ENCODE results near the gene ERBB4. TPM values are rescaled to one million over a fixed set of nuclear protein-coding genes. Genes with fewer than 3 reads are reported as not detected.

The ERBB4 gene
- total RNA-seq, 2 experiments from 2014 or later = not detected

GRCh38 chr2:212528106-212528856 lies 10.3 kb downstream of the ERBB4 start:
- CTCF ChIA-PET (ENCODE audit: unreplicated experiment) = no interaction called here
- intact Hi-C loops (cut with micrococcal nuclease; ENCODE audit: unreplicated experiment) = no loop called here

GRCh38 chr2:212526059-212526458 lies 12.5 kb downstream of the ERBB4 start:
- Histone ChIP-seq H2AFZ (ENCODE audit: low read length) (no peak overlapping the region), H3K9me2 (ENCODE audit: insufficient read depth, low read length) (no peaks in the 10 kb centered on the region), H3K4me3 (ENCODE audit: low read depth, low read length, poor library complexity, severe bottlenecking) (no peak overlapping the region), H3K27ac (ENCODE audit: low read depth, low read length, poor library complexity, severe bottlenecking) (no peak overlapping the region), H3K79me2 (ENCODE audit: insufficient read depth, low read depth, low read length) (no peaks in the 10 kb centered on the region), H3K9me3 (ENCODE audit: low read length) (no peaks in the 10 kb centered on the region), H3K4me2 (ENCODE audit: low read length) (no peak overlapping the region), H4K20me1 (ENCODE audit: insufficient read depth, low read length) (no peaks in the 10 kb centered on the region), H3K4me1 (ENCODE audit: insufficient read depth, low read length, poor library complexity, severe bottlenecking) (no peaks in the 10 kb centered on the region), H3K36me3 (ENCODE audit: insufficient read depth, low read length) (no peaks in the 10 kb centered on the region)
- intact Hi-C loops (cut with micrococcal nuclease; ENCODE audit: unreplicated experiment) = no loop called here
- TF ChIP-seq EZH2phosphoT487 (IDR thresholded peaks at IDR 0.05; ENCODE audit: borderline replicate concordance, low read depth, low read length) = no peak
- TF ChIP-seq, protein P1, sequence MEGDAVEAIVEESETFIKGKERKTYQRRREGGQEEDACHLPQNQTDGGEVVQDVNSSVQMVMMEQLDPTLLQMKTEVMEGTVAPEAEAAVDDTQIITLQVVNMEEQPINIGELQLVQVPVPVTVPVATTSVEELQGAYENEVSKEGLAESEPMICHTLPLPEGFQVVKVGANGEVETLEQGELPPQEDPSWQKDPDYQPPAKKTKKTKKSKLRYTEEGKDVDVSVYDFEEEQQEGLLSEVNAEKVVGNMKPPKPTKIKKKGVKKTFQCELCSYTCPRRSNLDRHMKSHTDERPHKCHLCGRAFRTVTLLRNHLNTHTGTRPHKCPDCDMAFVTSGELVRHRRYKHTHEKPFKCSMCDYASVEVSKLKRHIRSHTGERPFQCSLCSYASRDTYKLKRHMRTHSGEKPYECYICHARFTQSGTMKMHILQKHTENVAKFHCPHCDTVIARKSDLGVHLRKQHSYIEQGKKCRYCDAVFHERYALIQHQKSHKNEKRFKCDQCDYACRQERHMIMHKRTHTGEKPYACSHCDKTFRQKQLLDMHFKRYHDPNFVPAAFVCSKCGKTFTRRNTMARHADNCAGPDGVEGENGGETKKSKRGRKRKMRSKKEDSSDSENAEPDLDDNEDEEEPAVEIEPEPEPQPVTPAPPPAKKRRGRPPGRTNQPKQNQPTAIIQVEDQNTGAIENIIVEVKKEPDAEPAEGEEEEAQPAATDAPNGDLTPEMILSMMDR (conservative IDR thresholded peaks at IDR 0.05; ENCODE audit: low read length) = no peak
- DNase-seq (ENCODE audit: low spot score) = no peak
- BruUV-seq (replicated peaks) = no TSS peak
- ChIA-PET CTCF (ENCODE audit: unreplicated experiment) (no interaction called here), POLR2A (no interaction called here)

More at GRCh38 chr2:212528106-212528856, 10.3 kb downstream of the ERBB4 start:
- H3K27ac ChIP-seq (ENCODE audit: low read depth, low read length, poor library complexity, severe bottlenecking) = no peak overlapping the region
- H3K9me2 ChIP-seq (ENCODE audit: insufficient read depth, low read length) = no peaks in the 10 kb centered on the region
- no peak overlapping the region for H3K4me2 ChIP-seq (ENCODE audit: low read length)
- no peak overlapping the region for H3K4me3 ChIP-seq (ENCODE audit: low read depth, low read length, poor library complexity, severe bottlenecking)
- no peaks in the 10 kb centered on the region for H3K36me3 ChIP-seq (ENCODE audit: insufficient read depth, low read length)
- H3K4me1 ChIP-seq (ENCODE audit: insufficient read depth, low read length, poor library complexity, severe bottlenecking) = no peaks in the 10 kb centered on the region
- POLR2A ChIA-PET = interaction anchor here (1.9 kb wide), 1 partner anchor 12 kb away, joined by 5 read pairs; no protein-coding TSS in a partner anchor
- TF ChIP-seq, protein P1 (conservative IDR thresholded peaks at IDR 0.05; ENCODE audit: low read length) = peak; percentile 50
- no peak for TF ChIP-seq EZH2phosphoT487 (IDR thresholded peaks at IDR 0.05; ENCODE audit: borderline replicate concordance, low read depth, low read length)
- no peak for DNase-seq (ENCODE audit: low spot score)
- H4K20me1 ChIP-seq (ENCODE audit: insufficient read depth, low read length) = no peaks in the 10 kb centered on the region
- H3K9me3 ChIP-seq (ENCODE audit: low read length) = no peaks in the 10 kb centered on the region
- BruUV-seq (replicated peaks) = no TSS peak
- H2AFZ ChIP-seq (ENCODE audit: low read length) = no peak overlapping the region
- H3K79me2 ChIP-seq (ENCODE audit: insufficient read depth, low read depth, low read length) = no peaks in the 10 kb centered on the region

DNA sequence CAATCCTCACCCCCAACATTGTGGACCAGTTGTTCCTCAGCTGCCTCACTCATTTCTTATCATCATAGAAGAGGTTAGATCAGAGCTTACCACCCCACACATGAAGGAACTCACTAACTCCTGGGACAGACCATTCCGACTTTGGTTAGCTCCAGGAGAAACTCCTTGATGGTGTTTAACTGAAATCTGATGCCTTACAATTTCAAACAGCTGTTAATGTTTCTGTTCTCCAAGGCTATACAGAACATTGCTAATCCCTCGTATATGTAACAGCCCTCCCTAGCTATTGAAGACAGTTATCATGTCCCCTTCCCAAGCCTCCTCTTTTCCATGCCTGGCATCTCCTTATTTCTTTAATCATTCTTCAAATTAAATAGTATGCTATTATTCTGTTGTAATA lies 14.8 kb downstream of the ERBB4 start:
- no peaks in the 10 kb centered on the region for H3K36me3 ChIP-seq (ENCODE audit: insufficient read depth, low read length)
- ChIA-PET CTCF (ENCODE audit: unreplicated experiment) (no interaction called here), POLR2A (interaction anchor here (0.5 to 1.5 kb wide), 2 partner anchors 10 to 36 kb away, joined by 3 to 4 read pairs; no protein-coding TSS in a partner anchor)
- H2AFZ ChIP-seq (ENCODE audit: low read length) = no peak overlapping the region
- TF ChIP-seq, protein P1 (conservative IDR thresholded peaks at IDR 0.05; ENCODE audit: low read length) = no peak
- no peak for TF ChIP-seq EZH2phosphoT487 (IDR thresholded peaks at IDR 0.05; ENCODE audit: borderline replicate concordance, low read depth, low read length)
- no peaks in the 10 kb centered on the region for H3K9me2 ChIP-seq (ENCODE audit: insufficient read depth, low read length)
- H3K9me3 ChIP-seq (ENCODE audit: low read length) = no peaks in the 10 kb centered on the region
- BruUV-seq (replicated peaks) = no TSS peak
- H3K4me3 ChIP-seq (ENCODE audit: low read depth, low read length, poor library complexity, severe bottlenecking) = no peak overlapping the region
- H3K4me2 ChIP-seq (ENCODE audit: low read length) = no peak overlapping the region
- H3K27ac ChIP-seq (ENCODE audit: low read depth, low read length, poor library complexity, severe bottlenecking) = no peak overlapping the region
- DNase-seq (ENCODE audit: low spot score) = no peak
- H3K79me2 ChIP-seq (ENCODE audit: insufficient read depth, low read depth, low read length) = no peaks in the 10 kb centered on the region
- intact Hi-C loops (cut with micrococcal nuclease; ENCODE audit: unreplicated experiment) = no loop called here
- H3K4me1 ChIP-seq (ENCODE audit: insufficient read depth, low read length, poor library complexity, severe bottlenecking) = no peaks in the 10 kb centered on the region
- no peaks in the 10 kb centered on the region for H4K20me1 ChIP-seq (ENCODE audit: insufficient read depth, low read length)
